Left ventricle myocardium inferior (tissue), 1 donor: Measurements from ENCODE around the gene CAPN13. TPM values are rescaled to one million over a fixed set of nuclear protein-coding genes. Genes with fewer than 3 reads are reported as not detected.

ENCODE experiments used
- DNase-seq: peaks from one replicate; pipeline ENCODE4 v3.0.0-alpha.2; 2020
- H3K27ac ChIP-seq: fragments of 200-600 bp; replicated peaks from 2 replicates; pipeline ENCODE4 v1.8.0; 2021
- H3K27me3 ChIP-seq: fragments of 200-600 bp; 2 replicates; pipeline ENCODE4 v1.8.0; 2021; ENCODE audit warnings: low read depth
- H3K36me3 ChIP-seq: fragments of 200-600 bp; 2 replicates; pipeline ENCODE4 v1.8.0; 2021
- H3K4me1 ChIP-seq: fragments of 200-600 bp; 2 replicates; pipeline ENCODE4 v1.8.0; 2021
- H3K4me3 ChIP-seq: fragments of 200-600 bp; 2 replicates; pipeline ENCODE4 v1.8.0; 2021; ENCODE audit warnings: mild to moderate bottlenecking, moderate library complexity
- H3K9me3 ChIP-seq: fragments of 200-600 bp; replicated peaks from 2 replicates; pipeline ENCODE4 v1.8.0; 2021
- CTCF ChIP-seq: fragments of 200-600 bp; IDR thresholded peaks from 2 replicates; pipeline ENCODE4 v1.8.0; 2021; ENCODE audit warnings: antibody characterized with exemption, mild to moderate bottlenecking, borderline replicate concordance
- intact Hi-C: fragments of 100-400 bp; cut with micrococcal nuclease; formaldehyde crosslinking; loops from one replicate; pipeline ENCODE4 v1.11.0; 2022
- total RNA-seq: library from RNA; stranded (reverse); fragmentation: NEBNext Ultra II Directional; extraction: Animal tissue kit (Norgen Biotek cat#: 25700); gene quantifications from one replicate; pipeline ENCODE4 v1.2.1, GENCODE V29; 2021
- donor health status: DM: no; HTN: yes; CAD: no; lungs with severe emphysema.

Gene CAPN13
- total RNA-seq, 1 donor from 2014 or later: not detected

- no peak for DNase-seq
- Histone ChIP-seq H3K4me1 (no peaks in the 10 kb centered on the region), H3K4me3 (no peak overlapping the region), H3K27ac (no peak overlapping the region), H3K36me3 (no peaks in the 10 kb centered on the region), H3K27me3 (no peaks in the 10 kb centered on the region), H3K9me3 (peaks cover 19% of the 10 kb centered on the region)
- TF ChIP-seq CTCF: no peak
- intact Hi-C loops: no loop called here
Observed at GRCh38 chr2:30673127-30673526, 134.1 kb downstream of the CAPN13 start.
